Fibroblast of lung (primary cell): ENCODE results near the gene TREM1. TPM values are rescaled to one million over a fixed set of nuclear protein-coding genes. Genes with fewer than 3 reads are reported as not detected.
"Not testable (repeated sequence)": the region's sequence is repeated elsewhere in the genome, so short reads cannot be mapped to it uniquely, and the experiment has no call there.

Experiments
- DNase-seq, 2 donors: peaks; one replicate each; pipeline versions ENCODE4 v3.0.0 to v3.0.0-alpha.2; 2010; ENCODE audit warnings: low read depth in 2 of 2
- H2AFZ ChIP-seq: 2 replicates; pipeline ENCODE4 v1.5.1; 2012; ENCODE audit warnings: low read length, control low read depth, inconsistent platforms
- H3K27ac ChIP-seq: 2 replicates; pipeline ENCODE4 v1.5.1; 2011; ENCODE audit warnings: low read length, control low read depth; ENCODE audit not compliant: insufficient read depth
- H3K27me3 ChIP-seq: 2 replicates; pipeline ENCODE4 v1.5.1; 2011; ENCODE audit warnings: mild to moderate bottlenecking, low read length; ENCODE audit not compliant: control insufficient read depth, insufficient read depth
- H3K36me3 ChIP-seq: 2 replicates; pipeline ENCODE4 v1.5.1; 2011; ENCODE audit warnings: low read length; ENCODE audit not compliant: control insufficient read depth, insufficient read depth
- H3K4me1 ChIP-seq: 2 replicates; pipeline ENCODE4 v1.5.1; 2011; ENCODE audit warnings: low read length; ENCODE audit not compliant: control insufficient read depth, insufficient read depth; ENCODE audit errors: extremely low read depth
- H3K4me2 ChIP-seq: 2 replicates; pipeline ENCODE4 v1.5.1; 2011; ENCODE audit warnings: low read length, control low read depth; ENCODE audit not compliant: insufficient read depth; ENCODE audit errors: extremely low read depth
- H3K4me3 ChIP-seq, 4 experiments: fragments of 200-600 bp in 1 of 4; sonication (generic) in 1 of 4; replicated peaks in 1 of 4; 2 replicates each; pipeline ENCODE4 v1.5.1; 2011 to 2016; ENCODE audit warnings: low read length in 4 of 4, low read depth in 3 of 4, mild to moderate bottlenecking in 3 of 4, control low read depth in 2 of 4, inconsistent platforms in 1 of 4, mixed read lengths in 1 of 4; ENCODE audit not compliant: insufficient read depth in 1 of 4; ENCODE audit errors: control extremely low read depth in 1 of 4
- H3K79me2 ChIP-seq: 2 replicates; pipeline ENCODE4 v1.5.1; 2012; ENCODE audit warnings: mild to moderate bottlenecking, low read length, inconsistent platforms; ENCODE audit not compliant: control insufficient read depth, insufficient read depth
- H3K9ac ChIP-seq: 2 replicates; pipeline ENCODE4 v1.5.1; 2011; ENCODE audit warnings: mild to moderate bottlenecking, low read length, control low read depth; ENCODE audit not compliant: insufficient read depth
- H3K9me3 ChIP-seq: 2 replicates; pipeline ENCODE4 v1.5.1; 2012; ENCODE audit warnings: low read depth, low read length; ENCODE audit not compliant: control insufficient read depth, insufficient read depth
- H4K20me1 ChIP-seq: 2 replicates; pipeline ENCODE4 v1.5.1; 2011; ENCODE audit warnings: low read length; ENCODE audit not compliant: control insufficient read depth, insufficient read depth; ENCODE audit errors: extremely low read depth
- EZH2 ChIP-seq: IDR thresholded peaks from 2 replicates; pipeline ENCODE4 v1.5.1; 2012; ENCODE audit warnings: low read length, control low read depth, mild to moderate bottlenecking; ENCODE audit errors: missing control alignments
- polyA plus RNA-seq, 2 donors: library from polyadenylated mRNA; depleted of rRNA in 1 of 2; stranded (reverse) in 1 of 2; unstranded in 1 of 2; fragments of >200 nt; gene quantifications; 2 replicates each; pipeline ENCODE4 v1.2.1, GENCODE V29; 2011 to 2012; ENCODE audit warnings: missing spikeins in 1 of 2
- total RNA-seq: library from RNA; depleted of rRNA; stranded (reverse); fragments of >200 nt; gene quantifications from 2 replicates; pipeline ENCODE4 v1.2.1, GENCODE V29; 2014
- TF ChIP-seq, protein P1 (sequence below), 2 donors: IDR thresholded peaks in 1 of 2; conservative IDR thresholded peaks in 1 of 2; 1 replicate in 1 of 2; 2 replicates in 1 of 2; pipeline ENCODE4 v1.5.1; 2011 to 2012; ENCODE audit warnings: low read length in 2 of 2, control low read depth in 1 of 2, inconsistent platforms in 1 of 2, low read depth in 1 of 2, mild to moderate bottlenecking in 1 of 2

TREM1 gene
- total and polyA plus RNA-seq, 2 donors (not counting 1 experiment from before 2014, with no cell fraction given), result 0.25 TPM; not detected in 1

GRCh38 chr6:41247882-41248705, 38.4 kb downstream of the TREM1 start:
- Histone ChIP-seq H3K79me2 (no peaks in the 10 kb centered on the region), H3K9me3 (no peaks in the 10 kb centered on the region), H3K4me2 (no peak overlapping the region), H3K4me1 (no peaks in the 10 kb centered on the region), H3K4me3 (no peak overlapping the region), H3K9ac (no peak overlapping the region), H4K20me1 (no peaks in the 10 kb centered on the region), H3K36me3 (no peaks in the 10 kb centered on the region), H2AFZ (no peak overlapping the region), H3K27ac (no peak overlapping the region), H3K27me3 (no peaks in the 10 kb centered on the region)
- TF ChIP-seq EZH2, result no peak
- TF ChIP-seq, protein P1, sequence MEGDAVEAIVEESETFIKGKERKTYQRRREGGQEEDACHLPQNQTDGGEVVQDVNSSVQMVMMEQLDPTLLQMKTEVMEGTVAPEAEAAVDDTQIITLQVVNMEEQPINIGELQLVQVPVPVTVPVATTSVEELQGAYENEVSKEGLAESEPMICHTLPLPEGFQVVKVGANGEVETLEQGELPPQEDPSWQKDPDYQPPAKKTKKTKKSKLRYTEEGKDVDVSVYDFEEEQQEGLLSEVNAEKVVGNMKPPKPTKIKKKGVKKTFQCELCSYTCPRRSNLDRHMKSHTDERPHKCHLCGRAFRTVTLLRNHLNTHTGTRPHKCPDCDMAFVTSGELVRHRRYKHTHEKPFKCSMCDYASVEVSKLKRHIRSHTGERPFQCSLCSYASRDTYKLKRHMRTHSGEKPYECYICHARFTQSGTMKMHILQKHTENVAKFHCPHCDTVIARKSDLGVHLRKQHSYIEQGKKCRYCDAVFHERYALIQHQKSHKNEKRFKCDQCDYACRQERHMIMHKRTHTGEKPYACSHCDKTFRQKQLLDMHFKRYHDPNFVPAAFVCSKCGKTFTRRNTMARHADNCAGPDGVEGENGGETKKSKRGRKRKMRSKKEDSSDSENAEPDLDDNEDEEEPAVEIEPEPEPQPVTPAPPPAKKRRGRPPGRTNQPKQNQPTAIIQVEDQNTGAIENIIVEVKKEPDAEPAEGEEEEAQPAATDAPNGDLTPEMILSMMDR (conservative IDR thresholded peaks at IDR 0.05 in 1 of 2, IDR thresholded peaks at IDR 0.05 in 1 of 2; ENCODE audit: low read depth in 1 of 2, low read length in 2 of 2), result no peak
- DNase-seq, result no peak

GRCh38 chr6:41247288-41247865, 39.1 kb downstream of the TREM1 start:
- no peaks in the 10 kb centered on the region for H3K4me1 ChIP-seq
- no peaks in the 10 kb centered on the region for H3K9me3 ChIP-seq
- no peak overlapping the region for H3K4me3 ChIP-seq
- H3K9ac ChIP-seq, result no peak overlapping the region
- no peak for DNase-seq
- H3K27ac ChIP-seq, result no peak overlapping the region
- no peaks in the 10 kb centered on the region for H3K79me2 ChIP-seq
- TF ChIP-seq, protein P1 (conservative IDR thresholded peaks at IDR 0.05 in 1 of 2, IDR thresholded peaks at IDR 0.05 in 1 of 2; ENCODE audit: low read depth in 1 of 2, low read length in 2 of 2), result no peak
- no peak for TF ChIP-seq EZH2
- no peak overlapping the region for H2AFZ ChIP-seq
- no peaks in the 10 kb centered on the region for H4K20me1 ChIP-seq
- no peaks in the 10 kb centered on the region for H3K36me3 ChIP-seq
- no peak overlapping the region for H3K4me2 ChIP-seq
- H3K27me3 ChIP-seq, result no peaks in the 10 kb centered on the region

- not testable (repeated sequence) for H2AFZ ChIP-seq, H3K27ac ChIP-seq, H3K4me1 ChIP-seq, H3K4me3 ChIP-seq, H3K36me3 ChIP-seq, H3K4me2 ChIP-seq, H4K20me1 ChIP-seq, H3K9me3 ChIP-seq, H3K79me2 ChIP-seq, H3K27me3 ChIP-seq, H3K9ac ChIP-seq, DNase-seq
Observed at GRCh38 chr6:41246529-41246928, 40.0 kb downstream of the TREM1 start.
